BLaER1 (cell line): ENCODE results near the gene RAB9A.

ENCODE experiments used
- H3K27ac ChIP-seq: shearing (Covaris generic); formaldehyde crosslinking; 2 replicates; pipeline ENCODE4 v1.8.1; 2022
- H3K27me3 ChIP-seq: shearing (Covaris generic); formaldehyde crosslinking; 2 replicates; pipeline ENCODE4 v1.8.1; 2022
- H3K36me3 ChIP-seq: shearing (Covaris generic); formaldehyde crosslinking; 2 replicates; pipeline ENCODE4 v1.8.1; 2022
- H3K4me1 ChIP-seq: shearing (Covaris generic); formaldehyde crosslinking; 2 replicates; pipeline ENCODE4 v1.8.1; 2022
- H3K4me2 ChIP-seq: shearing (Covaris generic); formaldehyde crosslinking; 2 replicates; pipeline ENCODE4 v1.8.1; 2022
- H3K4me3 ChIP-seq: shearing (Covaris generic); formaldehyde crosslinking; 2 replicates; pipeline ENCODE4 v1.8.1; 2022
- H3K9ac ChIP-seq: shearing (Covaris generic); formaldehyde crosslinking; 2 replicates; pipeline ENCODE4 v1.8.1; 2022
- H3K9me3 ChIP-seq: shearing (Covaris generic); formaldehyde crosslinking; 2 replicates; pipeline ENCODE4 v1.8.1; 2022
- H4K20me1 ChIP-seq: shearing (Covaris generic); formaldehyde crosslinking; 2 replicates; pipeline ENCODE4 v1.8.1; 2022
- Cebpa-rat ChIP-seq: shearing (Covaris generic); IDR thresholded peaks from 2 replicates; pipeline ENCODE4 v1.8.1; 2022

The RAB9A gene

DNA sequence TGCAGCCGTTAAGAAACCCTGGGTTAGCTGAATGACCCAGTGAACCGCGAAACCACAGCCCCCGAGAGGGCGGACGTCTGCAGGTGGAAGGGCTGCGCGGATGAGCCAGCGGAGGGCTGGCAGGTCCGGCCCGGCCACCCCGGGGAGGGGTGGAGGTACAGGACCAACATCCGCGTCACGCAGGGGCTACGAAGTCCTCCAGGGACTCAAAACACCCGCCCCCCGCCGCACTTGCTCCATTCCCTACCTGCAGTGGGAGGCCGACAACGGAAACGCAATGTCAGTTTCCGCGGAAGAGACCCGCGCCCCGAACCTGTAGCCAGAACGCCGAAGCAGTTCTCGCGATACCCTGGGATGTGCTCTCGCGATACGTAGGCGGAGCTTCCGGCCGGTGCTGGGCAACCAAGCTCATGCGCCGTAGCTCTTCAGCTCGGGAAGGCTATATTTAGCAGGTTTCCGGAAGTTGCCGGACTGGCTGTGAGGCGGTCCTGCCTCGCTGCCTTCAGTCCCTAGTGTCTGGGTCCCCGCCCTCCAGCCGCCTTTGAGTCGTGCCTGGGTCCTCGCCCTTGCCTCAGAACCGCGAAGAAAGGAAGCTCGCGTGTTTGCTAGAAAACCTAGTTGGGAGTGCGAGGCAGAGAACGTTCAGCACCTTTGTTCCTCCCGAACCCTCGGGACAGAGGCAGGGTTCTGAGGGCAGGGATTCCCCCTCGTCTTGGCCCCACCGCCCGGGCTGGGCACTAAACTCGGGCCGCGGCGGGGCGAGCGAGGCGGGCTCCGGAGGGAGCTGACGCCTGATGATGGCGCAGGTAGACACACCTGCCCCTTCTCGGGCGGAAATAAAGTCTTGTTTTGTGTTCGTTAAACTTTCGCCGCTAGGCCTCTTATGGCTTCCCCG is 45.6 kb downstream of the RAB9A start, which contains the start of the genes OFD1 and TRAPPC2:
Gene OFD1 (plus strand): TSS at position 471 of the 895 bp plus-strand sequence. CDS start 324 bp downstream, at position 795.
Gene TRAPPC2 (minus strand): TSS at position 343 of the 895 bp plus-strand sequence. CDS start 14,657 bp downstream, outside the sequence.
- Histone ChIP-seq H3K4me2 (peak within 1 kb of the TSS; percentile 91), H3K9me3 (peaks cover 9% of the 10 kb centered on the region; the same call in 1 of the 2 replicates), H3K4me3 (peak within 1 kb of the TSS; percentile 83), H3K36me3 (peaks cover 7% of the 10 kb centered on the region), H3K9ac (peak within 1 kb of the TSS; percentile 93), H4K20me1 (peaks cover 5% of the 10 kb centered on the region; the same call in 1 of the 2 replicates), H3K27me3 (peaks cover 9% of the 10 kb centered on the region; the same call in 1 of the 2 replicates), H3K4me1 (peaks cover 40% of the 10 kb centered on the region), H3K27ac (peak within 1 kb of the TSS; percentile 96)
- TF ChIP-seq Cebpa-rat: no peak

- Histone ChIP-seq H4K20me1 (peaks cover 13% of the 10 kb centered on the region), H3K4me2 (peak overlapping the region; percentile 74), H3K27ac (peak overlapping the region; percentile 47), H3K36me3 (peaks cover 45% of the 10 kb centered on the region), H3K4me1 (peaks cover 53% of the 10 kb centered on the region), H3K27me3 (peaks cover 8% of the 10 kb centered on the region; the same call in 1 of the 2 replicates), H3K9ac (peak overlapping the region; percentile 58), H3K9me3 (no peaks in the 10 kb centered on the region; the same call in 1 of the 2 replicates), H3K4me3 (no peak overlapping the region)
- no peak for TF ChIP-seq Cebpa-rat
These were observed 52.8 kb downstream of the RAB9A start for GRCh38 chrX:13741695-13742094.

GRCh38 chrX:13742397-13743176 is 53.7 kb downstream of the RAB9A start:
- H3K36me3 ChIP-seq: peaks cover 54% of the 10 kb centered on the region
- peaks cover 61% of the 10 kb centered on the region for H3K4me1 ChIP-seq
- peaks cover 22% of the 10 kb centered on the region for H4K20me1 ChIP-seq
- H3K9me3 ChIP-seq: no peaks in the 10 kb centered on the region; the same call in 1 of the 2 replicates
- H3K27ac ChIP-seq: peak overlapping the region; percentile 55
- peak overlapping the region; percentile 36; the same call in 1 of the 2 replicates for H3K4me3 ChIP-seq
- no peak for TF ChIP-seq Cebpa-rat
- peak overlapping the region; percentile 74 for H3K4me2 ChIP-seq
- peaks cover 13% of the 10 kb centered on the region; the same call in 1 of the 2 replicates for H3K27me3 ChIP-seq
- peak overlapping the region; percentile 53; the same call in 1 of the 2 replicates for H3K9ac ChIP-seq

DNA sequence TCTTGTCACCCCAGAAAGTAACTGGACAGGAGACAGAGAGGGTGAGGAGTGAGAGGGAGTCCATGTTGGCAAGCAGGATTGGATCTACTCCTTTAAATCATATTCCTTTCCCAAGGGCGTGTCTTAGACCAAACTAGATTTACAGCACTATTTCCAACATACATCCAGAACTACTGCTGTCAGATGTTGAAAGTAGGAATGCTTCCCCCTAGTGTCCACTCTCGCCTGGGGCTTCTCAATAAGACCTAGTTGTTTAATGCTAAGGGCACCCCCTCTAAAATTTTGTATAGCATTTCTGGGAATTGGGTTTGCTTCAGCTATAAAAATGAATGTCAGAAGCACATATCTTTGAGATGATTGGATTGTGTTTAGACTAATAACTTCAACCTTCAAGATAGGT is 58.9 kb downstream of the RAB9A start:
- Histone ChIP-seq H3K9me3 (no peaks in the 10 kb centered on the region), H3K36me3 (peaks cover 66% of the 10 kb centered on the region), H3K27ac (0 out of 2 replicates have a peak overlapping the region, but pooled peaks have one; percentile 22), H3K4me2 (no peak overlapping the region), H4K20me1 (peaks cover 24% of the 10 kb centered on the region), H3K27me3 (peaks cover 11% of the 10 kb centered on the region; the same call in 1 of the 2 replicates), H3K9ac (no peak overlapping the region), H3K4me3 (no peak overlapping the region), H3K4me1 (peaks cover 48% of the 10 kb centered on the region)
- TF ChIP-seq Cebpa-rat: no peak

- no peaks in the 10 kb centered on the region for H3K9me3 ChIP-seq
- H3K27me3 ChIP-seq: peaks cover 11% of the 10 kb centered on the region; the same call in 1 of the 2 replicates
- peaks cover 49% of the 10 kb centered on the region for H3K4me1 ChIP-seq
- H3K4me3 ChIP-seq: no peak overlapping the region
- no peak overlapping the region for H3K27ac ChIP-seq
- peaks cover 24% of the 10 kb centered on the region for H4K20me1 ChIP-seq
- peaks cover 66% of the 10 kb centered on the region for H3K36me3 ChIP-seq
- no peak for TF ChIP-seq Cebpa-rat
- H3K9ac ChIP-seq: no peak overlapping the region
- no peak overlapping the region for H3K4me2 ChIP-seq
These were observed 59.6 kb downstream of the RAB9A start for GRCh38 chrX:13748486-13748885.

GRCh38 chrX:13750204-13750603 is 61.3 kb downstream of the RAB9A start:
- Histone ChIP-seq H4K20me1 (peaks cover 24% of the 10 kb centered on the region), H3K27ac (no peak overlapping the region), H3K4me3 (no peak overlapping the region), H3K9me3 (no peaks in the 10 kb centered on the region), H3K4me1 (peaks cover 65% of the 10 kb centered on the region), H3K27me3 (peaks cover 11% of the 10 kb centered on the region; the same call in 1 of the 2 replicates), H3K36me3 (peaks cover 65% of the 10 kb centered on the region), H3K9ac (no peak overlapping the region), H3K4me2 (peak overlapping the region; percentile 72)
- no peak for TF ChIP-seq Cebpa-rat

GRCh38 chrX:13750812-13751211 is 61.9 kb downstream of the RAB9A start:
- no peak for TF ChIP-seq Cebpa-rat
- Histone ChIP-seq H3K36me3 (peaks cover 65% of the 10 kb centered on the region), H3K4me1 (peaks cover 70% of the 10 kb centered on the region), H3K4me2 (peak overlapping the region; percentile 72), H3K4me3 (no peak overlapping the region), H3K9ac (no peak overlapping the region), H3K27me3 (peaks cover 11% of the 10 kb centered on the region; the same call in 1 of the 2 replicates), H3K9me3 (no peaks in the 10 kb centered on the region), H4K20me1 (peaks cover 24% of the 10 kb centered on the region), H3K27ac (peak overlapping the region; percentile 70; the same call in 1 of the 2 replicates)

DNA sequence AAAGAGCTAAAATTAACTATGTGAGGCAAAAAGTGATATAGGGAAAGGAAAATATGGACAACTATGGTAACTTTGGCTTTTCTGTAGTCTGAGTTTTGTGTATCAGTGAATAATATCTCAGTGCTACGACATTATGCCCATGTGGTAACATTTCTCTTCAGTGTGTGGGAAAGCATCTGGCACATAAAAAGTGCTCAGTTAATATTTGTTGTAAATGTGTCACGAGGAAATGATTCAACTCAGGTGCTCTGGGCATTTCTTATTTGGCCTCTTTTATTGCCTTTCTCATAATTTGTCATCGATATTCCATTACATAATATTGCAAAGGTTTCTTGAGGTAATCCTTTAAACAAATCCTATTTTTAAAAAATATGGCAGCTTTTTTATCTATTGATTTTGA is 63.2 kb downstream of the RAB9A start:
- no peak for TF ChIP-seq Cebpa-rat

GRCh38 chrX:13752646-13753045 is 63.7 kb downstream of the RAB9A start:
- Histone ChIP-seq H3K27me3 (peaks cover 9% of the 10 kb centered on the region; the same call in 1 of the 2 replicates), H3K9ac (no peak overlapping the region), H3K4me1 (peaks cover 71% of the 10 kb centered on the region), H3K27ac (peak overlapping the region; percentile 70), H4K20me1 (peaks cover 13% of the 10 kb centered on the region), H3K4me3 (no peak overlapping the region), H3K4me2 (peak overlapping the region; percentile 72), H3K9me3 (no peaks in the 10 kb centered on the region), H3K36me3 (peaks cover 65% of the 10 kb centered on the region)
- no peak for TF ChIP-seq Cebpa-rat

More for the DNA sequence above, 63.2 kb downstream of the RAB9A start:
- no peak overlapping the region for H3K4me3 ChIP-seq
- H3K4me1 ChIP-seq: peaks cover 71% of the 10 kb centered on the region
- H3K9me3 ChIP-seq: no peaks in the 10 kb centered on the region
- peaks cover 65% of the 10 kb centered on the region for H3K36me3 ChIP-seq
- no peak overlapping the region for H3K9ac ChIP-seq
- H3K4me2 ChIP-seq: peak overlapping the region; percentile 72
- peaks cover 10% of the 10 kb centered on the region; the same call in 1 of the 2 replicates for H3K27me3 ChIP-seq
- peak overlapping the region; percentile 70 for H3K27ac ChIP-seq
- peaks cover 18% of the 10 kb centered on the region for H4K20me1 ChIP-seq
